Activated CD4-positive, alpha-beta T cell treated with anti-CD3 and anti-CD28 coated beads, Interleukin-2, amount 10 ng/mL, durations not matched to agents 24 days and 14 days (primary cell): ENCODE measurements around the gene CDC42BPB. TPM values are rescaled to one million over a fixed set of nuclear protein-coding genes. Genes with fewer than 3 reads are reported as not detected.

Source experiments
- DNase-seq: peaks from one replicate; pipeline ENCODE4 v3.0.0; 2022
- H3K27ac Mint-ChIP-seq: one replicate; pipeline ENCODE4 v1.8.0; 2022; ENCODE audit warnings: mild to moderate bottlenecking, mixed read lengths
- H3K27me3 Mint-ChIP-seq: one replicate; pipeline ENCODE4 v1.8.0; 2022; ENCODE audit warnings: mixed read lengths
- H3K36me3 Mint-ChIP-seq: one replicate; pipeline ENCODE4 v1.8.0; 2022; ENCODE audit warnings: low read depth, mild to moderate bottlenecking, mixed read lengths
- H3K4me1 Mint-ChIP-seq: one replicate; pipeline ENCODE4 v1.8.0; 2021; ENCODE audit warnings: mixed read lengths
- H3K4me3 Mint-ChIP-seq: one replicate; pipeline ENCODE4 v1.8.0; 2022; ENCODE audit warnings: mild to moderate bottlenecking, moderate library complexity, mixed read lengths
- H3K9me3 Mint-ChIP-seq: one replicate; pipeline ENCODE4 v1.8.0; 2021; ENCODE audit warnings: mixed read lengths
- intact Hi-C: fragments of 100-400 bp; cut with micrococcal nuclease; formaldehyde crosslinking; loops from one replicate; pipeline ENCODE4 v1.15.1; 2023
- total RNA-seq: library from RNA; stranded (reverse); gene quantifications from 2 replicates; pipeline ENCODE4 v1.2.3, GENCODE V29; 2022

CDC42BPB gene
- total RNA-seq, 1 donor from 2014 or later, result 1.7 TPM

DNA sequence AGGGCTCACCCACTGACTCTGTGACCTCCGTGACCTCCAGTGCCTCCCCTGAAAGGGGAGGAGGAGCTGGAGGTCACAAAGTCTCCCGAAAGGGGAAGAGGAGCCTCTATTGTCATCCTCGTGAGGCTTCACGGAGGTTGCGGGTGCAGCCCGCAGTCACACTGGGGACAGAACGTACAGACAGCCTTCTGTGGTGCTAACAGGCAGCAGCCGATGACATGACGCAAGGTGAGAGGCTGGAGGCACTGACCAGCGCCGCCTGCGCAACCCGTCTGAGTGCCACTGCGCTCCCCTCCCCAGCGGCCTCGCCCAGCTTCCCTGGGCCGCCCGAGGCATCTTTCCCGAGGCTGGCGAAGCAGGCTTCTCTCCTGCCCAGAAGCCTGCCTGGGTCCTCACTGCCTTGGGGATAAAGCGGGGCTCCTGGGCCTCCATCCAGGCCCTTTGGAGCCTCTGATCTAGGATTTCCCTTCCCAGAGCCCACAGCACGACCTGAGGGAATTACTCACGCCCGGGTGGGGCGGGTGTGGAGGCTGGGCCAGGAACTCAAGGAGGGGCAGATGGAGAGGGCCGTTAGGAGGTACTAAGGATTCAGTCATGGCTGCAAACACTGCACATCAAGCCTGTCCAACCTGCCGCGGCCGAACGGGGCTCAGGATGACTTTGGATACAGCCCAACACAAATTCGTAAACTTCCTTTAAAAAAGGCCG, 14.3 kb upstream of the CDC42BPB start:
- Mint-ChIP-seq H3K27me3 (peaks cover 6% of the 10 kb centered on the region), H3K4me1 (no peaks in the 10 kb centered on the region), H3K36me3 (no peaks in the 10 kb centered on the region), H3K9me3 (no peaks in the 10 kb centered on the region), H3K4me3 (no peak overlapping the region), H3K27ac (no peak overlapping the region)
- no peak for DNase-seq
- intact Hi-C loops, result no loop called here

DNA sequence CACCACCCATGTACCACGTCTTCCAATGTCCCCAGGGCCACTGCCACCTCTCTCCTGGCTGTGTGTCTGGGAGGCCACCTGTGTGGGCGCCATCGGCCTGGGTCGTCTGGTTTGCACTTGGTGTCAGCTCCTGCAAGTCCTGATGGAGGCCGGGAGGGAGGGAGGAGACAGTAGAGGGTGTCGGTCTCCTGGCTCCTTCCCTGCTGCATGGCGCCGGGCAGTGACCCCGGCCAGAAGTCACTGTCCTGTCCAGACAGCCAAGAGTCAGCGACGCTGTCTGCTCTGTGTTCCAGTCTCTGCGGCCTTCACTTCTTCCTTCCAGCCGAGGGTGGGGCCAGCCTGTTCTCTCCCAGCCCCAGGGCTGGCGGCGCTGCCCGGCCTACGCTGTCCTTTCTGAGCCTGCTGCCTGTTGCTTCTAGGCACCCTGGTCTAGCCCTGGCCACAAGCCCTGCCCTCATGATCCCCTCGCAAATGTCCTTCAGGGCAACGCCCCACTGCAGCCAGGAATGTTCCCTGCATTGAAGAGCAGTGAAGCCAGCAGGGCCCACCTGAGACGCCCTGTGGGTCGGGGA, 13.7 kb upstream of the CDC42BPB start:
- Mint-ChIP-seq H3K4me3 (no peak overlapping the region), H3K4me1 (no peaks in the 10 kb centered on the region), H3K9me3 (no peaks in the 10 kb centered on the region), H3K27ac (no peak overlapping the region), H3K27me3 (peaks cover 6% of the 10 kb centered on the region), H3K36me3 (no peaks in the 10 kb centered on the region)
- no peak for DNase-seq
- intact Hi-C loops, result no loop called here

DNA sequence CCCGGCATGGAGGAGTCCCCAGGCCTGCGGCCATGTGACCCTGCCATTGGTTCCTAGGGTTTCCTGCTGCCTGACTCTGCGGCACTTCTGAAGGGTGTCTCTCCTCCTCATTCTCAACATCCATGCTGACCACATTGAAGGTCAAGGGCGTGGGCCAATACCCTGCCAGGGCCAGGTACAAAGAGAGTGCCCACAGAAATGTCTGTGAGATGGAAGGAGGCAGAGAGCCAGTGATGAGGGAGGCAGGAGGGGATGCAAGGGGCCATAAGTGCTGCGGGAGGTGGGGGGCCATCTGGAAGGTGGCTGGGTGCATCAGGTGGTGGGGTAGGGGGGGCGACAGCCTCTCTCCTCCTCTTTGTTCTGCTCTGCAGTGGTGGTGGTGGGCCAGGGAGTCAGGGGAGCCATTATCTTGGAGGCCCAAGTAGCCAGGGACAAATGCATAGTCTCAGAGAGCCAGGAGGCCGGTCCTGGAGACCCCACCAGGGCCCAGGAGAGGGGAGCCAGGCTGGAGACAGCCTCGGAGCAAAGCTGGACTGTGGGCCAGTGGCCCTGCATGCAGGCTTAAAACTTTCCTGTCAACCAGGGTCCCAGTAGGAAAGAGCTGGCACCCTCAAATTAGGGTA, 13.0 kb upstream of the CDC42BPB start:
- no peak overlapping the region for H3K4me3 Mint-ChIP-seq
- no peak overlapping the region for H3K27ac Mint-ChIP-seq
- intact Hi-C loops, result no loop called here
- peaks cover 6% of the 10 kb centered on the region for H3K27me3 Mint-ChIP-seq
- H3K4me1 Mint-ChIP-seq, result no peaks in the 10 kb centered on the region
- no peaks in the 10 kb centered on the region for H3K9me3 Mint-ChIP-seq
- DNase-seq, result no peak
- no peaks in the 10 kb centered on the region for H3K36me3 Mint-ChIP-seq

DNA sequence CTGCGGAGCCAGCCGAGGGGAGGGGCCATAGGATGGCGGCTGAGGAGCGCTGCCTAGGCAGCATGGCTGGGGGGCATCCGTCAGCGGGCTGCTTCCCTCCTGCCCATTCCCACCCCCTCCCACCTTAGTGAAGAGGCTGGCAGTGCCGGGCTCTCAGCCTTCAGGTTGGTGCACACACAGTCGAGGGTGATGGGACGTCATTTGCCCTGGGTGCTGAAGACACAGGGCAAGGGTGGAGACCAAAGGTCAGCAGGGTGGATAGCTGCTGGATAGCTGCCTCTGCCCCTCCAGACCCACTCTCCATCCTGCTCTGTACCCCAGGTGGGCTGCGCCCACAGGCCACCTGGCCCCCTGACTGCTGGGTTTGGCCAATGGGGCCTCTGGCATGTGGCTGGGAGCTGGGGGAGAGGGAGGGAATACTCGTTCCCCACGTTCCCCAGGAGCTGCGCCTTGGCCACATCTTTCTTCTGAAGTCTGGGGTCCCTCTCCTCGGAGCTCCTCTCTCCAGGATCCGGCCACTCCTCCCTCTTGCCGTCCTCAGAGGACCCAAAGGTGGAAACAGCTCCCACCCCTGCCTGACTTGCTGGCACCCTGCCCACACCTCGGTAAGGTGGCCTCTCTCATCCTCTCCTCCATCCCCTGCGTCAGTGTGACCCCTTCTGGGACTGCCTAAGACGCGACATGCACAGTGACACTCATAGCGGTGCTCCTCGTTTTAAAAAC, 11.2 kb upstream of the CDC42BPB start:
- Mint-ChIP-seq H3K4me3 (no peak overlapping the region), H3K27me3 (peaks cover 5% of the 10 kb centered on the region), H3K4me1 (no peaks in the 10 kb centered on the region), H3K36me3 (no peaks in the 10 kb centered on the region), H3K9me3 (no peaks in the 10 kb centered on the region), H3K27ac (no peak overlapping the region)
- intact Hi-C loops, result no loop called here
- no peak for DNase-seq

DNA sequence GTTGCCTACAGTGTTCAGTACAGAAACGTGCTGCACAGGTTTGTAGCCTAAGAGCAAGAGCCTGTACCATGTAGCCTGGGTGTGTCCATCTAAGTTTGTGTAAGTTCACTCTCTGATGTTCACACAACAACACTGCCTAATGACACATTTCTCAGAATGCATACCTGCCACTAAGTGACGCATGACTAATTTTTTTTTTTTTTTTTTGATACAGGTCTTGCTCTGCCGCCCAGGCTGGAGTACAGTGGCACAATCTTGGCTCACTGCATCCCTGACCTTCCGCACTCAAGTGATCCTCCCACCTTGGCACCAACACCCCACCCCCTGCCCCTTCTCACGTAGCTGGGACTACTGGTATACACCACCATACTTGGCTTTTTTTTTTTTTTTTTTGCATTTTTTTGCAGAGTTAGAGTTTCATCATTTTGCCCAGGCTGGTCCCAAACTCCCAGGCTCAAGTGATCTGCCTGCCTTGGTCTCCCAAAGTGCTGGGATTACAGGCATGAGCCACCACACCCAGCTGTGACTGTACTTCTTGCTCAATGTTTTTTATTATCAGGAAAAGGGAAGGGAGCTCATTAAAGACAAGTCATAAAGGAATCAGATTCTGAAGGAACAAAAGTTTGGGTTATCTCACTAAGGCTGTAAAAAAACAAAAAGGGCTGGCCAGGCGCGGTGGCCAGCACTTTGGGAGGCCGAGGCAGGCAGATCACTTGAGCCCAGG, 10.0 kb upstream of the CDC42BPB start:
- Mint-ChIP-seq H3K36me3 (no peaks in the 10 kb centered on the region), H3K27ac (no peak overlapping the region), H3K4me1 (no peaks in the 10 kb centered on the region), H3K27me3 (peaks cover 9% of the 10 kb centered on the region), H3K9me3 (no peaks in the 10 kb centered on the region), H3K4me3 (no peak overlapping the region)
- DNase-seq, result no peak
- intact Hi-C loops, result no loop called here

DNA sequence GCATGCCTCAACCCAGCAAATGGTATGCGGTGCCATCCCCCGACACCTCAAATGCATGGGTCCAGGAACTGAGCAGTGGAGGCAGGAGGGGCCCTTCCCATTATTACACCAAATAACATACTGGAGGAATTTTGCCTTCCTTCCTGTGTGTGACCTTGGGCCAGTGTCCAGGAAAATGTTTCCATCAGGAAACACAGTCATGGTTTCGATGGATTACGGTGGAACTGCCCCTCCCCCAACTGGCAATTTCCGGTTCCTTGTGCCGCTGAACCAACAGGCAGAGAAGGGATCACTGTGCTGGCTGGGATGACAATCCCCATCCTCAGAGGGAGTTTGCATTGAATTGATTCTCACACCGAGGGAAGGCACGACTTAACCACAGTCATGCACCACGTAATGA, 9.1 kb upstream of the CDC42BPB start:
- Mint-ChIP-seq H3K4me1 (no peaks in the 10 kb centered on the region), H3K9me3 (no peaks in the 10 kb centered on the region), H3K27me3 (peaks cover 15% of the 10 kb centered on the region), H3K4me3 (no peak overlapping the region), H3K36me3 (no peaks in the 10 kb centered on the region), H3K27ac (no peak overlapping the region)
- intact Hi-C loops, result no loop called here
- DNase-seq, result no peak

DNA sequence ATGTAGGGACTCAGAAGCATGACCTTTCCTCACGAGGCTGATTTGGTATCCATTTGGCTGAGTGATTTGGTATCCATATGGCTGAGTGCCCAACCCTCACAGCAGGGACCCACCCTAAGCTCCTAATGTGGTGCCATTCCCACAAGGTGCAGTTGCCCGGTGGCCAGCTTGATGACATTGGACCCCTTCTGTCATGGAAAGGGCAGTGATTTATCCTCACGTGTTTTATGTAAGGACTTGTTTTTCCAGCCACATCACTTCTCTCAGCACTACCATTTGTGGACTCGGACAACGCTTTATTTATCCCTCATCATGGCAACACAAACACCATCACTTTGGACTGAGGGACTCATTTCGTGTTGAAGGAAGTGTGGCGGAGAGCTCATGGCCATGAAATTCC, 8.5 kb upstream of the CDC42BPB start:
- Mint-ChIP-seq H3K4me3 (no peak overlapping the region), H3K36me3 (no peaks in the 10 kb centered on the region), H3K9me3 (no peaks in the 10 kb centered on the region), H3K4me1 (no peaks in the 10 kb centered on the region), H3K27me3 (peaks cover 16% of the 10 kb centered on the region), H3K27ac (no peak overlapping the region)
- no peak for DNase-seq
- intact Hi-C loops, result no loop called here

DNA sequence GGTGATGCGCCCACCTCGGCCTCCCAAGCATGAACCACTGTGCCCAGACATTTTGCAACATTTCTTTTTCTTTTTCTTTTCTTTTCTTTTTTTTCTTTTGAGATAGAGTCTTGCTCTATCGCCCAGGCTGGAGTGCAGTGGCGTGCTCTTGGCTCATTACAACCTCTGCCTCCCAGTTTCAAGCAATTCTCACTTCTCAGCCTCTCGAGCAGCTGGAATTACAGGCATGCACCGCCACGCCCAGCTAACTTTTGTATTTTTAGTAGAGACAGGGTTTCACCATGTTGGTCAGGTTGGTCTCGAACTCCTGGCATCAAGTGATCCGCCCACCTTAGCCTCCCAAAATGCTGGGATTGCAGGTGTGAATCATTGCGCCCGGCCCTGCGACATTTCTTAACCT, 7.6 kb upstream of the CDC42BPB start:
- intact Hi-C loops, result no loop called here

DNA sequence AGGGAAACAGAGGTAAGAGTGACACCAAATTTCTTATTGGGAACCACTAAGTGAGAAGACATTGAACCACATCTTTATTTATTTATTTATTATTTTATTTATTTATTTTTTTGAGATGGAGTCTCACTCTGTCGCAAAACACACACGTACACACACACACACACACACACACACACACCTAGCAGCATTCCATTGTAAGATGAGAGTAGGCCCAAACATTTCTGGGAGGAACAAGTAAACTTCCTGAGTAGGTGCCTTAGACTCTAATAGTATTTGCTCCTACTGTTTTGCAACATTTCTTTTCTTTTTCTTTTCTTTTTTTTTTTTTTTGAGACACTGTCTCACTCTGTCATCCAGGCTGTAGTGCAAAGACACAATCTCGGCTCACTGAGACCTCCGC, 7.1 kb upstream of the CDC42BPB start:
- no peak overlapping the region for H3K4me3 Mint-ChIP-seq
- no peaks in the 10 kb centered on the region for H3K36me3 Mint-ChIP-seq
- no peaks in the 10 kb centered on the region for H3K9me3 Mint-ChIP-seq
- intact Hi-C loops, result no loop called here
- H3K27me3 Mint-ChIP-seq, result peaks cover 25% of the 10 kb centered on the region
- no peaks in the 10 kb centered on the region for H3K4me1 Mint-ChIP-seq
- no peak overlapping the region for H3K27ac Mint-ChIP-seq
- DNase-seq, result no peak

More for the DNA sequence above, 7.6 kb upstream of the CDC42BPB start:
- Mint-ChIP-seq H3K9me3 (no peaks in the 10 kb centered on the region), H3K4me1 (no peaks in the 10 kb centered on the region), H3K36me3 (no peaks in the 10 kb centered on the region), H3K4me3 (no peak overlapping the region), H3K27ac (no peak overlapping the region), H3K27me3 (peaks cover 20% of the 10 kb centered on the region)
- no peak for DNase-seq

DNA sequence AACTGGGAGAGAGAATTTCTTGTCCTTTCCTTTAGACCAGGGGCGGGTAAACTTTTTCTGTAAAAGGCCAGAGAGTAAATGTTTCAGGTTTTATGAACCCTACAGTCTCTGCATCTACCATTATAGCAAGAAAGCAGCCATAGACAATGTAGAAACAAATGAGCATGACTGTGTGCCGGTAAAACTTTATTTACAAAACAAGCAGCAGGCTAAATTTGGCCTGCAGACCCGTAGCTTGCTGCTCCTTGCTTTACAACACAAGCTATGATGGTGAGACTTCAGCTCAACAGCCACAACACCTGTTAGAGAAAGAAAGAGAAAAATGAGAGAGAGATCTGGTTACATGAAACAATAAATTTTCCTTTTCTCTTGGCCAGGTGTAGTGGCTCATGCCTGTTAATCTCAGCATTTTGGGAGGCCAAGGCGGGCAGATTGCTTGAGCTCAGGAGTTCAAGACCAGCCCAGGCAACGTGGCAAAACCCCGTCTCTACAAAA, 4.2 kb upstream of the CDC42BPB start:
- no peaks in the 10 kb centered on the region for H3K4me1 Mint-ChIP-seq
- no peak for DNase-seq
- H3K9me3 Mint-ChIP-seq, result no peaks in the 10 kb centered on the region
- peaks cover 40% of the 10 kb centered on the region for H3K27me3 Mint-ChIP-seq
- H3K27ac Mint-ChIP-seq, result no peak overlapping the region
- intact Hi-C loops, result no loop called here
- H3K4me3 Mint-ChIP-seq, result no peak overlapping the region
- no peaks in the 10 kb centered on the region for H3K36me3 Mint-ChIP-seq

DNA sequence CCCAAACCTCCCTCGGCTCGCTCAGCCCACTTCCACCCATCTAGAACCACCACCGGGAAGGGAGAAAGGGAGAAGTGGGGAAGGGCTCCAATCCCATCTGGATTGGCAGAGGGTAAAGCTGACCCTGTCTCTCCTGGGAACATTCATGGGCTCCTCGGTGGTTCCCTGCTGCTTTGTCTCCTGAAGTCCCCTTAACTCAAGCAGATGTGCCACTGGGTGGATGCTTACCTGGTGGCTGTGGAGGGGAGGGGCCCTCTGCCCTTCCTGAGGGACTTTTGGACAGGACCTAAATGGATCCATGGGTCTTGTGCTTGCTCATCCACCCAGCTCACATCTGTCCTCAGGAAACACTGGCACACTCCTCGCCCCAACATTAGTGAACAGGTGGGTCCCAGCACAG, 2.2 kb upstream of the CDC42BPB start:
- no peaks in the 10 kb centered on the region for H3K9me3 Mint-ChIP-seq
- intact Hi-C loops, result no loop called here
- H3K36me3 Mint-ChIP-seq, result no peaks in the 10 kb centered on the region
- no peak overlapping the region for H3K27ac Mint-ChIP-seq
- DNase-seq, result no peak
- peaks cover 58% of the 10 kb centered on the region for H3K27me3 Mint-ChIP-seq
- no peak overlapping the region for H3K4me3 Mint-ChIP-seq
- H3K4me1 Mint-ChIP-seq, result peaks cover 4% of the 10 kb centered on the region

DNA sequence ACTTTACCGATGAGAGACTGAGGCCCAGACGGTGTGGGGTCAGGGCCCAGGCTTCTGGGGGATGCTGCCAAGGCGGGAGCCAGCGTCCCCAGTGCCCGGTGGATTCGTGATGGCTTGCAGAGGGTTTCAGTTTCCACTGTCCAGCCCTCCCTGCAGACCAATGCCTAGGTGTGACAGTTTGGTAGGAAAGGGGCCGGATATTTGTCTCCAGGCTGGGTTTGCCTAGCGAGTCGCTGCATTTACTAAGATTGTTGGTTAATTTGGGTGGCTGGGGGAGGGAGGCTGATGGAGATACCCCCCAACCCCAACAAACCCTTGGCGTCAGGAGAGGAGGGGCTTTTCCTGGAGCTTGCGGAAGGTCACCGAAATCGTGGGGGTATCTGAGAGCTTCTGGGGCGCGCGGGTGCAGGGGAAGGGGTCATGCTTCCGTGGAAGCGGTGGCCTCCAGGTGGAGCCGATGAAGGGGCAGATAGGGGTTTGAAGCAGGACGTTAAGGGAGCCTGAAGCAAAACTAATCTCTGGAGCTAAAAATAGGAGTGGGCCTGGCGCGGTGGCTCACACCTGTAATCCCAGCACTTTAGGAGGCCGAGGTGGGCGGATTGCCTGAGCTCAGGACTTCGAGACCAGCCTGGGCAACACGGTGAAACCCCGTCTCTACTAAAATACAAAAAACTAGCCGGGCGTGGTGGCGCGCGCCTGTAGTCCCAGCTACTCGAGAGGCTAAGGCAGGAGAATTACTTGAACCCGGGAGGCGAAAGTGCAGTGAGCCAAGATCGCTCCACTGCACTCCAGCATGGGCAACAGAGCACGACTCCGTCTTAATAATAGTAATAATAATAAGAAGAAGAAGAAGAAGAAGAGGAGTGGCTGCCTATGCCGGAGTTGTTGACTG, 1.1 kb upstream of the CDC42BPB start:
- Mint-ChIP-seq H3K4me3 (peak overlapping the region; percentile 60), H3K27me3 (peaks cover 59% of the 10 kb centered on the region), H3K4me1 (peaks cover 4% of the 10 kb centered on the region), H3K27ac (no peak overlapping the region), H3K9me3 (no peaks in the 10 kb centered on the region), H3K36me3 (no peaks in the 10 kb centered on the region)
- intact Hi-C loops, result no loop called here
- DNase-seq, result no peak

DNA sequence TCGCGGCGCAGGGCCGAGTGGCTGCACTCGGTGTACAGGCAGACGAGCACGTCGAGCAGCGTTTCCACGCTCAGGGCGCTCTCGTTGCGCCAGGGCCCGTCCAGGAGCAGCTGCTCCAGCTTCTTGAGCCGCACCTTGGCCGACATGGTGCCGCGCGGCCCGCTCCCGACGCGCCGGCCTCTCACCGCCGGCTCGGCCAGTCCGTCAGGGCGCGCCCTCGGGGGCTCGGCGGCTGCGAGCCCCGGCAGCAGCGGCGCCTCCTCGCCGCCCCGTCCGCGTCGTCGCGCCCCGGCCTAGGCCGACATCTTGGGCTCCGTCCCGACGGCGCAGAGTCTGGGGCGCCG, 349 bp downstream of the CDC42BPB start:
- DNase-seq, result no peak
- no peak overlapping the region for H3K4me3 Mint-ChIP-seq
- intact Hi-C loops, result no loop called here
- no peaks in the 10 kb centered on the region for H3K9me3 Mint-ChIP-seq
- H3K36me3 Mint-ChIP-seq, result no peaks in the 10 kb centered on the region
- no peak overlapping the region for H3K27ac Mint-ChIP-seq
- H3K27me3 Mint-ChIP-seq, result peaks cover 58% of the 10 kb centered on the region
- H3K4me1 Mint-ChIP-seq, result peaks cover 4% of the 10 kb centered on the region
